Hindlimb muscle (tissue), 1 donor: ENCODE results near the gene PDS5B. TPM values are rescaled to one million over a fixed set of nuclear protein-coding genes. Genes with fewer than 3 reads are reported as not detected.
A peak's percentile ranks its signal among the peaks of the same experiment; 100 is the strongest.
"Not testable (repeated sequence)": the region's sequence is repeated elsewhere in the genome, so short reads cannot be mapped to it uniquely, and the experiment has no call there.

Experiments
- DNase-seq: peaks from one replicate; pipeline ENCODE4 v3.0.0-alpha.2; 2013
- polyA plus RNA-seq: library from polyadenylated mRNA; unstranded; fragments of 120-200 nt; gene quantifications from one replicate; pipeline ENCODE4 v1.2.1, GENCODE V29; 2013; ENCODE audit not compliant: insufficient read length

The PDS5B gene
- 33.7 TPM for polyA plus RNA-seq

- peak; percentile 97 for DNase-seq
These were observed at the start of gene PDS5B for GRCh38 chr13:32586080-32586900. TSS of gene PDS5B (plus strand) at chr13:32586452. CDS start at chr13:32648773, 62,321 bp downstream.

GRCh38 chr13:32537580-32538142, 48.6 kb upstream of the PDS5B start:
- no peak for DNase-seq

GRCh38 chr13:32538143-32538620, 48.1 kb upstream of the PDS5B start:
- DNase-seq = no peak

- DNase-seq = peak; percentile 98
These were observed 47.5 kb upstream of the PDS5B start, which contains the start of gene N4BP2L2 for GRCh38 chr13:32538621-32539246. TSS of gene N4BP2L2 (minus strand) at chr13:32538795. CDS start at chr13:32537027, 1,768 bp downstream.

- no peak for DNase-seq
These were observed 44.0 kb upstream of the PDS5B start for GRCh38 chr13:32542221-32542620.

GRCh38 chr13:32545083-32545482, 41.2 kb upstream of the PDS5B start:
- no peak for DNase-seq

GRCh38 chr13:32548837-32549236, 37.4 kb upstream of the PDS5B start:
- DNase-seq = no peak

GRCh38 chr13:32549788-32550187, 36.5 kb upstream of the PDS5B start:
- no peak for DNase-seq

GRCh38 chr13:32553720-32554119, 32.5 kb upstream of the PDS5B start:
- DNase-seq = no peak

GRCh38 chr13:32555613-32556012, 30.6 kb upstream of the PDS5B start:
- no peak for DNase-seq

GRCh38 chr13:32560842-32561241, 25.4 kb upstream of the PDS5B start:
- not testable (repeated sequence) for DNase-seq

- DNase-seq = not testable (repeated sequence)
These were observed 10.6 kb upstream of the PDS5B start for GRCh38 chr13:32575687-32576086.

GRCh38 chr13:32577032-32577431, 9.2 kb upstream of the PDS5B start:
- no peak for DNase-seq

- no peak for DNase-seq
These were observed 5.0 kb upstream of the PDS5B start for GRCh38 chr13:32581177-32581786.

- DNase-seq = no peak
These were observed 4.0 kb upstream of the PDS5B start for GRCh38 chr13:32582281-32582680.

GRCh38 chr13:32582991-32583390, 3.3 kb upstream of the PDS5B start:
- no peak for DNase-seq

GRCh38 chr13:32585550-32586079, 637 bp upstream of the PDS5B start:
- peak; percentile 23 for DNase-seq

- DNase-seq = peak; percentile 82
These were observed 959 bp downstream of the PDS5B start for GRCh38 chr13:32587011-32587810.

GRCh38 chr13:32587811-32588170, 1.5 kb downstream of the PDS5B start:
- peak; percentile 39 for DNase-seq

- DNase-seq = peak; percentile 14
These were observed 2.5 kb downstream of the PDS5B start for GRCh38 chr13:32588736-32589135.

GRCh38 chr13:32589471-32589870, 3.2 kb downstream of the PDS5B start:
- DNase-seq = peak; percentile 16

- DNase-seq = peak; percentile 16
These were observed 4.0 kb downstream of the PDS5B start for GRCh38 chr13:32590266-32590665.
